GM12872 (cell line): Measurements from ENCODE around the gene ZSWIM9.

ENCODE experiments used
- TF ChIP-seq, protein P1 (sequence below): IDR thresholded peaks from 3 replicates; pipeline ENCODE4 v1.5.1; 2011; ENCODE audit warnings: low read depth, mild to moderate bottlenecking, low read length, moderate library complexity; ENCODE audit not compliant: insufficient read depth

ZSWIM9 gene

DNA sequence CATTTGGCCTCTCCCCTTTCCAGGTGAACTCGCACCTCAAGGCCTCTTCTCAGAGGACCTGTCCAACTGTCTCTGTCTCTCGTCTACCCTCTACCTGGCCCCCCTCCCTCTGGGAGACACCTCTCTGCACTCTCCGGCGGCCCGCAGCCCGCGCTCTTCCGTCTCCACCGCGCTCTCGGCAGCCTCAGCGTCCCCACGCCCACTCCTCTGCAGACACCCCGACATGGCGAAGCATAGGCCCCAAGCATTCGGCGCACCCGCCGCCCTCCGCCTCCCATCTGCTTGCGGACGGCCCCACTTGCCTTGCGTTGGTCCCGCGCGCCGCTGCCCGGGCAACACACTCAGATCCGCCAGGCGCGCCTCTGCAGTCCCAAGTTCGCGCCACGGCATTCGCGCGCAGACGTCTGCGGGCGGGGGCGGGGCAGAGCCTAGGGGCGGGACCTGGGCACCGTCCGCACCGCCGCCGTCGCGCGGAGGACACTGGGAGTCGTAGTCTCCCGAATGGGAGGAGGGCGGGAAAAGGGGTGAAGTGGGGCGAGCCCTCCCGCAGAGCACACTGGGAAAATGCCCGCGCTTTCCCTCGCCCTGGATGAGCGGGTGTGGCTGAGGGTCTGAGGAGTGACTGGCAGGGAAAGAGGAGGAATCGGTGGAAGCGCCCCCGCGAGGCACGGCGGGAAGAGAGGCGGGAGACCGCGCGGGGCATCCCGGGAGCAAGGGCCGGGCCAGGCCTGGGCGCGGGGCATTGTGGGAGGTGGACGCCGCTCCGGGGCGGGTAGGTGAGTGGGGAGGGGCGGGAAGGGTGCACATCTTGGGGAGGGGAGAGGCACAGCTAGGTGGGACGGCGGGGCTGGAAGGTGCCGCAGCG, at the start of gene ZSWIM9, which contains the start of gene LIG1:
ZSWIM9 (plus strand) TSS at position 742 of the 865 bp plus-strand sequence. CDS start 1,123 bp downstream, outside the sequence.
LIG1 (minus strand) TSS at position 406 of the 865 bp plus-strand sequence. CDS start 4,778 bp downstream, outside the sequence.
- TF ChIP-seq, protein P1, sequence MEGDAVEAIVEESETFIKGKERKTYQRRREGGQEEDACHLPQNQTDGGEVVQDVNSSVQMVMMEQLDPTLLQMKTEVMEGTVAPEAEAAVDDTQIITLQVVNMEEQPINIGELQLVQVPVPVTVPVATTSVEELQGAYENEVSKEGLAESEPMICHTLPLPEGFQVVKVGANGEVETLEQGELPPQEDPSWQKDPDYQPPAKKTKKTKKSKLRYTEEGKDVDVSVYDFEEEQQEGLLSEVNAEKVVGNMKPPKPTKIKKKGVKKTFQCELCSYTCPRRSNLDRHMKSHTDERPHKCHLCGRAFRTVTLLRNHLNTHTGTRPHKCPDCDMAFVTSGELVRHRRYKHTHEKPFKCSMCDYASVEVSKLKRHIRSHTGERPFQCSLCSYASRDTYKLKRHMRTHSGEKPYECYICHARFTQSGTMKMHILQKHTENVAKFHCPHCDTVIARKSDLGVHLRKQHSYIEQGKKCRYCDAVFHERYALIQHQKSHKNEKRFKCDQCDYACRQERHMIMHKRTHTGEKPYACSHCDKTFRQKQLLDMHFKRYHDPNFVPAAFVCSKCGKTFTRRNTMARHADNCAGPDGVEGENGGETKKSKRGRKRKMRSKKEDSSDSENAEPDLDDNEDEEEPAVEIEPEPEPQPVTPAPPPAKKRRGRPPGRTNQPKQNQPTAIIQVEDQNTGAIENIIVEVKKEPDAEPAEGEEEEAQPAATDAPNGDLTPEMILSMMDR, result 0 out of 3 replicates have a peak, but pooled peaks have one; percentile 2

- TF ChIP-seq, protein P1, result no peak
These were observed 49.4 kb upstream of the ZSWIM9 start for GRCh38 chr19:48121066-48121465.

DNA sequence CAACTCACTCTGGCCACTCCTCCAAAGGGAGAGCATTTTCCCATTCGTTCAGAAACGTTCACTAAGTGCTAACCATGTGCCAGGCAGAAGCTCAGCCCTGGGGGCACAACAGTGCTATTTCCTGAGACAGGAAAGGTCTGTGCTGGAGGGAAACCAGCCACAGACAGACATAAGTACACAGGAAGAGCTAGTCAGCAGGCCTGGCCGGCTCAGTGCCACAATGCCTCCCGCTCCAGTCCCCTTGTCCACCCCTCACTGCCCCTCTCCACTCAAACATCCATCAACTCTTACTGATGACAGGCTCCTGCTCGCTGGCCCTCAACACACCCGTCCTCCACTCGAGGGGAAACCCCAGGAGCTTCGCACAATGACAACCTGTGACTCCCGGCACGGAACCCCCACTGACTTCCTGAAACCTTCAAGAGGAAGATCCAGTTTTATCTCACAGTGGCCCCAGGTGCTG, 48.5 kb upstream of the ZSWIM9 start:
- TF ChIP-seq, protein P1, result no peak

- TF ChIP-seq, protein P1, result no peak
These were observed 48.1 kb upstream of the ZSWIM9 start for GRCh38 chr19:48122421-48122820.

DNA sequence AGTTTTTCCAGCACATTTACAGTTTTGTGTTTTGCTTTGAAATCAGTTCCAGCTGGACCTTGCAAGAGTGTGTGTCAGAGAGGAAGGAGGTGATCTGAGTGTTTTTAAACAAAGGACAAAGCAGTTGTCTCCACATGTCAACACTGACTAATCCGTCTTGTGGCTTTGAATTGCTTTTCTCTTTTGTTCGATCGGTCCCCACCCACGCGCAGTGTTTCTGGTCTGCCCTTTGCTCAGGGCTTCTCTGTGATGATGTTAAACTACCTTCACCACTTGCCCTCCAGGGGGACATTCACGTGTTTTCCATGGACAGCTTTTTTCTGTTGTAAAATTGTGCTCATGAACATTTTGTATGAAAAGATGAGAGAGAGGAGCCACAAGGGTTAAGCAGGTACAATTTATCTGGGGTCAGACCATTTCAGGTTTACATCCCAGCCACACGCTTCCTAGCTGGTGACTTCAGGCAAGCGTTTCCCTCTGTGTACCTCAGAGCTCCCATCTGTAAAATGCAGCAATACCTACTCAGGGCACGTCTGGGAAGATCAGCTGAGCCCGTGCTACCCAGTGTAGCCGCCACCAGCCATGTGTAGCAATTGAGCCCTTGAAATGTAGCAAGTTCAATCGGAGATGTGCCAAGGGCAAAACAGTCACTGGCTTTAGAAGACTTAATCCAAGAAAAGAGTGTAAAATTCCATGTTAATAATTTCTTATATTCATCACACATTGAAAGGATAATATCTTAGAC, 46.4 kb upstream of the ZSWIM9 start:
- TF ChIP-seq, protein P1, result no peak

DNA sequence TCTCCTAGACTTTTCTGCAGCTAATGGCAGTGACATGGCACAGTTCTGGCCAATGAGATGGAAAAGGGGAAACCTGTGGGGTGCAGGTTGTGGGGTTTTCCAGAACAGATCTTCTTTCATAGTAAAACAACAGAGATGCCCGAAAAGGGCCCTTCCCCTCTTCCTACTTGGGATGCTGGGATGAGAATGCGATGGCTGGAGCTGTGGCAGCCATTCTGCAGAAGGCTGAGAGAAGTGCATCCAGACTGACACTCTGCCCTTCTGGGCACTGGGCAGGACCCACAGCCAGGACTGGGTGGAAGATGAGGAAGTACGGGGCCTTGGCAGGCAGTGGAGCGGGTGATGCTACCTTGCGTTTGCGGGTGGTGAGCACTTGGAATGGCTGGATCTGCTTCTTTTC, 42.9 kb upstream of the ZSWIM9 start:
- TF ChIP-seq, protein P1, result no peak

DNA sequence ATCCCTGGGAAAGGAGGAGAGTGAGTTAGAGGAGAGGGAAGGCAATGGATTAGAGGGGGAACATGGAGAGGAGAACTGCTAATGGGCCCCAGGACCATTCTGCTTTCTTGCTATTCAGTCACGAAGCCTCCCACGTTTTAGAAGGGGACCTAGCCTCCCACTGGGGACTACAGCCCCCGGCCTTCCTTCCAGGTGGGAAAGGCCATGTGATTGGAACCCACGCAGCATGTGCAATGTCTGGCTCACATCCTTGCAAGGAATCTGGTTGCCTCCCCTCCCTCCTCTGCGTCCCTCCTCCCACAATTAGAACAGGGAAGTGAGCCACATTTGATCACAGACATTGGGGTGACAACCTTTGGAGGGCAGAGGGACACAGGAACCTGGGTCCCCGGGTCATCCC, 37.4 kb upstream of the ZSWIM9 start:
- TF ChIP-seq, protein P1, result no peak
